MM.1S (cell line): Measurements from ENCODE around the gene TSHR.

Experiments
- DNase-seq: peaks from one replicate; pipeline ENCODE4 v3.0.0-alpha.2; 2015
- H2AFZ ChIP-seq: fragments of 300-600 bp; sonication (generic); 2 replicates; pipeline ENCODE4 v1.6.0; 2016; ENCODE audit warnings: antibody characterized with exemption, low read length
- H3F3A ChIP-seq: fragments of 300-600 bp; sonication (generic); 2 replicates; pipeline ENCODE4 v1.6.1; 2016; ENCODE audit warnings: mild to moderate bottlenecking, antibody characterized with exemption, low read length, moderate library complexity, mixed read lengths; ENCODE audit not compliant: insufficient read depth
- H3K27ac ChIP-seq: fragments of 300-600 bp; sonication (generic); 2 replicates; pipeline ENCODE4 v1.5.1; 2016; ENCODE audit warnings: mild to moderate bottlenecking, low read length
- H3K27me3 ChIP-seq: fragments of 300-600 bp; sonication (generic); replicated peaks from 2 replicates; pipeline ENCODE4 v1.6.0; 2016; ENCODE audit warnings: low read length; ENCODE audit not compliant: insufficient read depth
- H3K36me3 ChIP-seq: fragments of 300-600 bp; sonication (generic); replicated peaks from 2 replicates; pipeline ENCODE4 v1.6.1; 2016; ENCODE audit warnings: mild to moderate bottlenecking, low read length, mixed read lengths; ENCODE audit not compliant: insufficient read depth
- H3K4me1 ChIP-seq: fragments of 300-600 bp; sonication (generic); 2 replicates; pipeline ENCODE4 v1.6.1; 2016; ENCODE audit warnings: low read length, mixed read lengths
- H3K4me2 ChIP-seq: fragments of 300-600 bp; sonication (generic); 2 replicates; pipeline ENCODE4 v1.6.0; 2016; ENCODE audit warnings: low read depth, low read length
- H3K4me3 ChIP-seq: fragments of 300-600 bp; sonication (generic); 2 replicates; pipeline ENCODE4 v1.5.1; 2016; ENCODE audit warnings: low read length, mixed read lengths
- H3K79me2 ChIP-seq: fragments of 300-600 bp; sonication (generic); 2 replicates; pipeline ENCODE4 v1.6.1; 2016; ENCODE audit warnings: mixed run types, low read length, mixed read lengths
- H3K9ac ChIP-seq: fragments of 300-600 bp; sonication (generic); 2 replicates; pipeline ENCODE4 v1.6.1; 2016; ENCODE audit warnings: low read length, mixed read lengths
- H3K9me2 ChIP-seq: fragments of 300-600 bp; sonication (generic); replicated peaks from 2 replicates; pipeline ENCODE4 v1.6.1; 2016; ENCODE audit warnings: mild to moderate bottlenecking, low read length, mixed read lengths; ENCODE audit not compliant: insufficient read depth
- H3K9me3 ChIP-seq: fragments of 300-600 bp; sonication (generic); replicated peaks from 2 replicates; pipeline ENCODE4 v1.6.1; 2016; ENCODE audit warnings: mild to moderate bottlenecking, low read length, mixed read lengths; ENCODE audit not compliant: insufficient read depth
- H4K20me1 ChIP-seq: fragments of 300-600 bp; sonication (generic); 2 replicates; pipeline ENCODE4 v1.6.1; 2016; ENCODE audit warnings: mild to moderate bottlenecking, low read length, moderate library complexity, mixed read lengths; ENCODE audit not compliant: insufficient read depth
- CTCF ChIP-seq: fragments of 300-600 bp; sonication (generic); IDR thresholded peaks from 2 replicates; pipeline ENCODE4 v1.5.1; 2016; ENCODE audit warnings: antibody characterized with exemption, low read length, mixed read lengths
- EZH2 ChIP-seq: fragments of 300-600 bp; sonication (generic); optimal IDR thresholded peaks from 2 replicates; pipeline ENCODE3; 2017; ENCODE audit warnings: low read depth, mild to moderate bottlenecking, antibody characterized with exemption, low read length, mixed read lengths
- EZH2phosphoT487 ChIP-seq: fragments of 300-600 bp; sonication (generic); IDR thresholded peaks from 2 replicates; pipeline ENCODE4 v1.6.1; 2018; ENCODE audit warnings: antibody characterized with exemption, low read length

The TSHR gene

GRCh38 chr14:81067156-81067555 lies 111.7 kb downstream of the TSHR start:
- Histone ChIP-seq H3K4me1 (no peaks in the 10 kb centered on the region), H3K4me2 (no peak overlapping the region), H3K9me2 (no peaks in the 10 kb centered on the region), H4K20me1 (no peaks in the 10 kb centered on the region), H2AFZ (no peak overlapping the region), H3K79me2 (no peaks in the 10 kb centered on the region), H3K4me3 (no peak overlapping the region), H3K27ac (no peak overlapping the region), H3K9ac (no peak overlapping the region), H3K36me3 (no peaks in the 10 kb centered on the region), H3K27me3 (no peaks in the 10 kb centered on the region), H3K9me3 (no peaks in the 10 kb centered on the region), H3F3A (no peaks in the 10 kb centered on the region)
- TF ChIP-seq CTCF (no peak), EZH2phosphoT487 (no peak)
- DNase-seq, result no peak

GRCh38 chr14:81068176-81068782 lies 112.9 kb downstream of the TSHR start:
- Histone ChIP-seq H4K20me1 (no peaks in the 10 kb centered on the region), H3K9ac (no peak overlapping the region), H3K9me2 (no peaks in the 10 kb centered on the region), H3K36me3 (no peaks in the 10 kb centered on the region), H3K9me3 (no peaks in the 10 kb centered on the region), H3F3A (no peaks in the 10 kb centered on the region), H3K27me3 (no peaks in the 10 kb centered on the region), H3K4me3 (no peak overlapping the region), H3K4me1 (no peaks in the 10 kb centered on the region), H2AFZ (no peak overlapping the region), H3K27ac (no peak overlapping the region), H3K4me2 (no peak overlapping the region), H3K79me2 (no peaks in the 10 kb centered on the region)
- TF ChIP-seq CTCF, result no peak
- TF ChIP-seq EZH2, result no peak
- TF ChIP-seq EZH2phosphoT487, result no peak
- DNase-seq, result no peak

- no peak overlapping the region for H3K4me3 ChIP-seq
- H3K27ac ChIP-seq, result no peak overlapping the region
- DNase-seq, result no peak
These were observed 115.1 kb downstream of the TSHR start for GRCh38 chr14:81070511-81070910.

More at GRCh38 chr14:81070511-81070910, 115.1 kb downstream of the TSHR start:
- no peak for TF ChIP-seq CTCF
- no peak for TF ChIP-seq EZH2
- no peak for TF ChIP-seq EZH2phosphoT487
- H2AFZ ChIP-seq, result no peak overlapping the region
- H3K4me1 ChIP-seq, result no peaks in the 10 kb centered on the region
- H3K79me2 ChIP-seq, result no peaks in the 10 kb centered on the region
- no peaks in the 10 kb centered on the region for H3K27me3 ChIP-seq
- no peaks in the 10 kb centered on the region for H3K36me3 ChIP-seq
- H3K4me2 ChIP-seq, result no peak overlapping the region
- no peaks in the 10 kb centered on the region for H4K20me1 ChIP-seq
- no peaks in the 10 kb centered on the region for H3K9me3 ChIP-seq
- H3F3A ChIP-seq, result no peaks in the 10 kb centered on the region
- no peaks in the 10 kb centered on the region for H3K9me2 ChIP-seq
- H3K9ac ChIP-seq, result no peak overlapping the region
